HG02763 (cell line): ENCODE data around the gene MARCHF9.
A peak's percentile ranks its signal among the peaks of the same experiment; 100 is the strongest.
"Not testable (repeated sequence)": the region's sequence is repeated elsewhere in the genome, so short reads cannot be mapped to it uniquely, and the experiment has no call there.

ENCODE experiments used
- ATAC-seq: cut with Tn5 transposase; IDR thresholded peaks from one replicate; pipeline ENCODE4 v1.9.1; 2021; ENCODE audit warnings: mild to moderate bottlenecking, moderate library complexity; ENCODE audit not compliant: unreplicated experiment

MARCHF9 gene

DNA sequence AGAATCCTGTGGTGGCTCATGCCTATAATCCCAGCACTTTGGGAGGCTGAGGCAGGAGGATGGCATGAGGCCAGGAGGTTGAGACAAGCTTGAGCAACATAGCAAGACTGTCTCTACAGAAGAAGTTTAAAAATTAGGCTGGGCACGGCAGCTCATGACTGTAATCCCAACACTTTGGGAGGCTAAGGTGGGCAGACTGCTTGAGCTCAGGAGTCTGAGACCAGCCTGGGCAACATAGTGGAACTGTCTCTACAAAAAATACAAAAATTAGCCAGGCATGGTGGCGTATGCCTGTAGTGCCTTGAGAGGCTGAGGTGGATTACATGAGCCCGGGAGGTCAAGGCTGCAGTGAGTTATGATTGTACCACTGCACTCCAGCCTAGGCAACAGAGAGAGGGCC, 13.0 kb downstream of the MARCHF9 start:
- ATAC-seq, result no peak

DNA sequence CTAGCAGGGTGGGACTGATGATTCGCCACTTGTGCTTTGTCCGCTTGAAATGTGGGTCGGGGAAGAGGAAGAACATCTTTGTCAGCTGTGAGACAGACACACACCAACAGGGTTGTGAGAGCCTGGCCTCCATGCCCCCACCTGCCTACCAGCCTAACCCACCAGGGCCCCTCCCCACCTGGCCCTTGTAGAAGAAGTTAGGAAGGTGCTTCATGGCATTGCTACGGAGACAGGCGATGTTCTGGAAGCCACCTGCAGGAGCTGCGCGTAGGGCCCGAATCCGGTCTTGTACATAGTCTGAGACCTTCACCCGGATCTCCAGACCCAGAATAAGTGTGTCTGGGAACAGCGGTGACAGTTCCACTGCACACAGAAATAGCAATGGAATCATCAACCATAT, 14.7 kb downstream of the MARCHF9 start:
- ATAC-seq, result no peak

DNA sequence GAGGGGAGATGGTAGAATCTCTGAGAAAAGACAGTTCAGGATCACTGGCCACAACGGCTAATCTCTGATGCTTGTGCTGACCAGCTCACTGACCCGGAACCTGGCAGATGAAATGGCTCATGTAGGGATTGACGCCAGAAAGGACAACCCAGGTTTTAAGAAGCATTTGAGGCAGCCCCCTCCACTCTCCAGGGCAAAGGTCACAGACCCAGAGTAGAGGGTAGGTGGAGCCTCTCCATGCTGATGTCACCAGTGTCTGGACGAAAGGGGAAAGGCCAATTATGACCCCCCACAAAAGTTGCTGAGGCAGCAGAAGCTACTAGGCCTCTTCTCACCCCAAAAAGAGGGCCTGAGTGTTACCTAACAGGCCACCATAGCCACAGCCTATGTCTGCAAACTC, 15.8 kb downstream of the MARCHF9 start:
- no peak for ATAC-seq

DNA sequence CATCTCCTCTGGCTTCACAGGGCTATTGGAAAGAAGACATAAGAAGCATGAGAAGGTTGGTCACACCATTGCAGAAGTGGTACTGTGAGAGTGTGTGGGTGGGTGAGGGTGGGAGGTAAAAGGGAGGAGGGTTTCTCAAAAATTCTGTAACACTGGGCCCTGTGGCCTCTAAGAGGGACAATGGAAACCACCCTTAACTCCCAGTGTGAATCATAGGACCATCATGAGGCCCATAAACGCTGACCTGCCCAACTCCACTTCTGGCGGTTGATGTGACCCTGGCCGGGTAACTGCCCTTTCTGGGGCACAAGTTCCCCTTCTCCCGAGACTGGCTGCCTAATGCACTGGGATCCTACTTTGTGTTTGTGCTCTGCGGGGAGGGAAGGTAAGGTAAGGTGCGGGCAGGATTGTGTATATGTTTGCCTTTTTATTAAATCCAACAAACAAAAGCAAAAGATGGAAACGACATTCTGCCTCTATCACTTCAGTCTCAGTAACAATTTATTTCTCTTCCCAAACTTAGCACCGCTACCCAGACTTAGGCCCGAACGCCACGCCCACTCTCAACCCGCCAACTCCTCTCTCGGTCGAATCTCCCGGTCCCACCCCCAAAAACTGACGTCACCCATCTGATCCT, 16.5 kb downstream of the MARCHF9 start:
- ATAC-seq, result peak; percentile 67

DNA sequence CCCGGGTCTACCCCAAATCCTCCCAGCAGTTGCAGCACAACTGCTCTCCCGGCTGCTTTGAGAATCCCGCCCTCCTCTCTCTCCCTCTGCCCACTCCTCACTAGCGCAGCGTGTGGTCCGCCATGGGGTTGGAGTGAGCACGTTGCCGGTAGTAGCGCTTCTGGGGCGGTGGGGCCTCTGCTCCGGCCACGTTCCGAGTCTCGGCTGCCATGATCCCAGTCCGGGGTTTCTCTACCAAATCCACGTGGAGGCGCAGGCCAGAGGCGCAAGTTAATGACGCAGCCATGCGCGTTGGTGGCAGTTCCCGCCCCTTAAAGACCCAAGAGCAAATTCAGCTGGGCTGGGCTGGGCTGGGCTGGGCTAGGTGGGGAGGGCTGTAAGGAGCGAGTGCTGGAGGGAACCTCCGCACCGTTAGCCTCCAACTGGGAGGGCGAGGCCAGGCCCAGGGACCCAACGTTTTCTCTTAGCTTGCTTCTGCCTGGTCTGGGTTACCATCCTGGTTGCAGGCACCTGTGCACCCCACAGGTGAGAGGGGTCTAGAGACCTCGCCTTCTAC, 17.0 kb downstream of the MARCHF9 start, which contains the start of gene METTL1:
METTL1 (minus strand) TSS at position 233 of the 556 bp plus-strand sequence; CDS start at position 211, 22 bp downstream.
- peak; percentile 76 for ATAC-seq

DNA sequence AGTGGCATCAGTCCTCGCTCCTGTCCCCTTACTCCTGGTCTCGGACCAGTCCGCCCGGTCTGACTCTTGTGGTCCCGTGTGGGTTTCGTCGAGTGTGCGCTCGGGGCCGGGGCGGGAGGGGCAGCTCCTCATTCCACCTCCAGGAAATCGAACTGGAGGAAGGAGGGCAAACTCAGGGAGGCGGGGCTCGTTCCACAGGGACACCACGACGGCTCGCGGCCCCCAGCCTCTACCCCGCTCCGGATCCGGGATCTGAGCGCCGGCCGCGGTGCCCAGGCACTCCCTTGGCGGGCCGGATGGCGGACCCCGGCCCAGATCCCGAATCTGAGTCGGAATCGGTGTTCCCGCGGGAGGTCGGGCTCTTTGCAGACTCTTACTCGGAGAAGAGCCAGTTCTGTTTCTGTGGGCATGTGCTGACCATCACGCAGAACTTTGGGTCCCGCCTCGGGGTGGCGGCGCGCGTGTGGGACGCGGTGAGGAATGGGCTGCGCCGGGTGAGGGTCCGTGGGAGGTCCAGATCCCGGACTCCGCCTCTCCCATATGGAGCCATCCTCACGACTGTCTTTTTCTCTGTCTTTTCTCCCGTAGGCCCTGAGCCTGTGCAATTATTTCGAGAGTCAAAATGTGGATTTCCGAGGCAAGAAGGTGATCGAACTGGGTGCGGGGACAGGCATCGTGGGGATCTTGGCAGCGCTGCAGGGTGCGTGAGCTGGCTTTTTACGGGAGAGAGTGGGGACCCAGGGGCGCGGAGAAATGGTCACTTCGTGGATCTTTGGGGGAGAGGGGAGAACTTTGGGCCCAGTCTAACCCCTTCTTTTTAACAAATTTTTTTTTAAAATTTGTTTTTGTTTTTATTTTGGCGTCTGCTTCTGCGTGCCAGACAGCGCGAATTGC, 17.8 kb downstream of the MARCHF9 start, which contains the start of gene EEF1AKMT3:
EEF1AKMT3 (plus strand) TSS at position 186 of the 894 bp plus-strand sequence; CDS start at position 297, 111 bp downstream.
- ATAC-seq, result peak; percentile 28

DNA sequence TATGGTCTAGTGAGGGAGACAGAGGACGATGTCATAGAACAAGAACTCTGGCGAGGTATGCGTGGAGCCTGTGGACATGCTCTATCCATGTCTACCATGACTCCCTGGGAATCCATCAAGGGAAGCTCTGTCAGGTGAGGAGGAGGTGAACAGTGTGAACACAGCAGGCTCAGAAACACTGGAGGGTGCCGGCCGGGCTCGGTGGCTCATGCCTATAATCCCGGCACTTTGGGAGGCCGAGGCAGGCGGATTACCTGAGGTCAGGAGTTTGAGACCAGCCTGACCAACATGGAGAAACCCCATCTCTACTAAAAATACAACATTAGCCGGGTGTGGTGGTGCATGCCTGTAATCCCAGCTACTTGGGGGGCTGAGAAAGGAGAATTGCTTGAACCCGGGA, 19.7 kb downstream of the MARCHF9 start:
- ATAC-seq, result not testable (repeated sequence)

DNA sequence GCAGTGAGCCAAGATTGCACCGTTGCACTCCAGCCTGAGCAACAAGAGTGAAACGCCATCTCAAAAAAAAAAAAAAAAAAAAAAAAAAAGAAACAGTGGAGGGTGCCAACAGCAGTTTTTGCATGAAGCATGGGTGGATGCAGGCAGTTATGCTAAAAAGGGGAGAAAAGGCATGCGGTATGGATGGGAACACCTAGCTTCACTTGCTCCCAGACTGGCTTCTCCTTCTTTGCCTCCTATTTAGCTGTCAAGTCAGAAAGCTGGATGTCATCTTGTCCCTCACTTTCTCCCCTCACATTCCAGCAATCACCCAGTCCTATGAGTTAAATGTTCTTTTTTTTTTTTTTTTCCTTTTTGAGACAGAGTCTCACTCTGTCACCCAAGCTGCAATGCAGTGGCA, 20.1 kb downstream of the MARCHF9 start:
- no peak for ATAC-seq

DNA sequence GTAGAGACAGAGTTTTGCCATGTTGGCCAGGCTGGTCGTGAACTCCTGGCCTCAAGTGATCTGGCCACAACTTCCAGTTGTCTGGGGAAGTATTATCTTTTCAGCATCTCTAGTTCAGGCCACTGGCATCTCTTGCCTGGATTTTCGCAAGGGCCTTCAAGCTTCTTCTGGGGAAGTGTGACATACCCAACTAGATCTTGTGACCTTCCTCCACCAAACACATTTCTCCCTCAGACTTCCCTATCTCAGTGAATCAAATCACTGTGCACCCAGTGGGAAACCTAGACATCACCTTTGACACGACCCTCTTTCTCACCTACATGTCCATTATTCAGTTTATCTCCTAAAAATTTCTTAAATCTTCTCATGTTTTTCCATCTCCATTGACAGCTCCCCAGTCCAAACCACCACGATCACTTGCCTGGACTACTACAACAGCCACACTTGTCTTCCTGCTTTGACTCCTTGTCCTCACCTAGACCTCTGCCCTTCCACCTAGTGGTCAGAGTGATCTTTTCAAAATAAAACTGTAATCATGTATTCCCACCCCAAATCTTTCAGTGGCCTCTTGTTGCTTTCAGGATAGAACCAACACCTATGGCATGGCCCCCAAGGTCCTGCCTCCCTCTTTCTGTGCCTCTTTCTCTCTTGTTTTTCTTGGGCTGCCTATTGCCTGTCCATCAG, 20.8 kb downstream of the MARCHF9 start:
- no peak for ATAC-seq

DNA sequence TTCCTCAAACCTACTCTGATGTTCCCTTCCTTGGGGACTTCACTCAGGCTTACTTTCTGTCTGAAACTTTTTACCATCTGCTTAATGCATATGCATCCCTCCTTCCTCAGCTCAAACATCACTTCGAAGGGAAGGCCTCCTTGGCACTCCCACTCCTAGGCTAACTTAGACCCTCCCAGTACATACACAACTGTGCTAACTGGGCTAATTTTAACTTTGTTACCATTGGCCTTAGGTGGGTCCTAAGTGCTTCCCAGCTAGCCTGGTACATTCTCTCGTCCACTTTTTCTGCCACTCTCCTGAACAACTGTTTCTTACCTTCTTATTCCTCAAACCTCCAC, 21.3 kb downstream of the MARCHF9 start:
- no peak for ATAC-seq

DNA sequence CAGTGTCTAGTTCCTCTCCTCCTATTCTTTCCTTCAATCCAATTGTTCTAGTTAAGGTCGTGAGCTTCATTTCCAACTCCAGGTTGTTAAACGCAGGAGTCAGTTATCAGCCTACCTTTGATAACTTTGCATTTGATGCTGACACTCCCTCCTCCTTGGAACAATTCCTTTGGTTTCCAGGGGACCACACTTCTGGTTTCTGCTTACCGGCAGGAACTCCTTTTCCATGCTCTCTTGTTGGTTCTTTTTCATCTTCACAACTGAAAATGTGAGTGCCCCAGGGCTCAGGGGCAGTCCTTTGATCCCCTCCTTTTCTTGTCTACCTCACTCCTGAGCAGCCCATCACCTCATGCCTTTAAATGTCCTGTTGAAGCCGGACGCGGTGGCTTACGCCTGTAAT, 22.5 kb downstream of the MARCHF9 start:
- ATAC-seq, result no peak

DNA sequence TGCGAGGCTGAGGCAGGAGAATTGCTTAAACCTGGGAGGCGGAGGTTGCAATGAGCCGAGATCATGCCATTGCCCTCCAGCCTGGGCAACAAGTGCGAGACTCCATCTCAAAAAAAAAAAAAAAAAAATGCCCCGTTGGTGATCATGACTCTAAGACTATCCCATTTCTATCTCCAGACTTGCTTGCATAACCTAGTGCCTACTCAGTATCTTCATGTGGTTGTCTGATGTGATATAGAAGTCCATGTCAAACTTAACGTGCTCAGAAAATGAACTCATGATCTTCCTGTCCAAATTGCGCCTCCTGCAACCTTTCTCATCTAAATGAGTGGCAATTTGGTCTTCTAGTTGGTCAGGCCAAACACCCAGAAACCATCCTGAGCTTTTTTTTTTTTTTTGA, 23.0 kb downstream of the MARCHF9 start:
- ATAC-seq, result no peak

DNA sequence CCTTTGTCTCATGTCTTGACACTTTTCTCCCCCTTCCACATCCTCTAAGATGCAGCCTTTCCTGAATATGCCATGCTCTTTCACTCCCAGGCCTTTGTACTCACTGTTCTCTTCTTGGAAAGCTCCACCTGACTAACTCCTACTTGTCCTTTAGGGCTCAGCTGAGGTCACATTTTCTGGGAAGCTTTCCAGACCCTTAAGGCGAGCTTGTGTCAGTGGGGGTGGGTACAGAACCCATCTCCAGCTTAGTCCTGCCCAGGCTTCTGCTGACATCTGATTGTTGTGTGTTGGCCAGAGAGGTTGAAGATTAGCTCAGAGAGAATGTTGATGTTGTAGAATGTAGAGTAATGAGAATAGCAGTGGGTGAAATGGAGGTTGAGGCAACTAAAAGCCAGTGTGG, 24.8 kb downstream of the MARCHF9 start:
- no peak for ATAC-seq

DNA sequence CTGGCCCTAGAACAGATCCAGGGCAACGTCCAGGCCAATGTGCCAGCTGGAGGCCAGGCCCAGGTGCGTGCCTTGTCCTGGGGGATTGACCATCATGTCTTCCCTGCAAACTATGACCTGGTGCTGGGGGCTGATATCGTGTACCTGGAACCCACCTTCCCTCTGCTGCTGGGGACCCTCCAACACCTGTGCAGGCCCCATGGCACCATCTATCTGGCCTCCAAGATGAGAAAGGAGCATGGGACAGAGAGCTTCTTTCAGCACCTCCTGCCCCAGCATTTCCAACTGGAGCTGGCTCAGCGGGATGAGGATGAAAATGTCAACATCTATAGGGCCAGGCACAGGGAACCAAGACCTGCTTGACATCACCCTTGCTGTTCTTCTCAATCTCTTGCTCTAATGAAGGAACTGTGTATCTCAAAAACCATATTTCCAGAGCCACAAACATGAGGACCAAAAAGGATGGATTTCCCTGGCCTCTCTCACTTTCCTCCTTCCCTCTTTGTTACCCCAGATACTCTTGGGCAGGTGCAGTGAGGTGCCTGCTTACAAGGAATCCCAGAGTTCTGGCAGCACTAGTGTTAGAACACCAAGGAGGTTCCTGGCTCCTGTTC, 25.5 kb downstream of the MARCHF9 start:
- no peak for ATAC-seq

DNA sequence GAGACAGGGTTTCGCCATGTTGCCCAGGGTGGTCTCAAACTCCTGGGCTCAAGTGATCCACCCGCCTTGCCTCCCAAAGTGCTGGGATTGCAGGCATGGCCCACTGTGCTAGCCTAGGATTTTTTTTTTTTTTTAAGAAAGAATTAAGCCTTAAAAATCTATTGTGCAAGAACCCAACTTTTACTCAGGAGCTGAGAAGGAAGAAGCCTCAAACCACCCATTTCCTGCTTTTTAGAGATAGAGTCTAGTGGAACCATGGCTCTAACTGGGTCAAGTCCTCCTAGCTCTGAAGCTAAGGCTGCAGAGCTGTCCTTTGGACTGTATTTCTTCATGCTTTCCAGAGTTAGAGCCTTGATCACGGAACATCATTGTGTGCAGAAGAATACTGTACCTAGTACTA, 26.3 kb downstream of the MARCHF9 start:
- no peak for ATAC-seq

DNA sequence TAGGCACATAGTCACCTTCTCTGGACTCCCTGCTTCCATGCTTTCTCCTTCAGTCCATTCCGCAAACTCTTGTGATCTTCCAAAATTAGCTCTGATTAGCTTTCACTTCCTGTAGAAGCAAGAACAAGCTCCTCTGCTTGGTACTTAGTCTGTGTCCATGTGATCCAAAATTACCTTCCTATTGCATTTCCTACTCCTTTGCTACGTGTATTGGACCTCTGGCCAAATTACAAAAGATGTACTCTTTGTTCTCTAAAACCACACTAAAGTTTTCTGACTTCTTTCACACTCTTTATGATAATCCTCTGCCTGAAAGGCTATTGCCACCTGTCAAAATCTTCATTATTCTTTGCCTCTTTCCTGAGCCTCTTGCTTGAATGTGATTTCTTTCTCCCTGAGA, 26.9 kb downstream of the MARCHF9 start:
- ATAC-seq, result no peak

DNA sequence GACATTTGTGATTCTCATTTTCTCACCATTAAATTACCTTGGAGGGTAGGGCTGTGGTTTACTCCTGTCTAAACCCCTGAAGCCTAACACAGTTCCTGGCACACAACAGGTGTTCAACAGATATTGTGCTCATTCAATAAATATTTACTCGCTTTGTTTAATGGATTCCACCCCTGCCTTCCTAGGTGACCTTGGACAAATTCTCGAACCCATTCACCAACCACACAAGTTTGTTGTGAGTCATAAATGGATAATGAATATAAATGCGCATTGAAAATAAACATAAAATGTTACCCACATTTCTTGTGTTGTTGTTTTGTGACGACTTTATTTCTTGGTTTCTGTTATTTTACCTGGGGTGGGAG, 27.3 kb downstream of the MARCHF9 start:
- ATAC-seq, result no peak

DNA sequence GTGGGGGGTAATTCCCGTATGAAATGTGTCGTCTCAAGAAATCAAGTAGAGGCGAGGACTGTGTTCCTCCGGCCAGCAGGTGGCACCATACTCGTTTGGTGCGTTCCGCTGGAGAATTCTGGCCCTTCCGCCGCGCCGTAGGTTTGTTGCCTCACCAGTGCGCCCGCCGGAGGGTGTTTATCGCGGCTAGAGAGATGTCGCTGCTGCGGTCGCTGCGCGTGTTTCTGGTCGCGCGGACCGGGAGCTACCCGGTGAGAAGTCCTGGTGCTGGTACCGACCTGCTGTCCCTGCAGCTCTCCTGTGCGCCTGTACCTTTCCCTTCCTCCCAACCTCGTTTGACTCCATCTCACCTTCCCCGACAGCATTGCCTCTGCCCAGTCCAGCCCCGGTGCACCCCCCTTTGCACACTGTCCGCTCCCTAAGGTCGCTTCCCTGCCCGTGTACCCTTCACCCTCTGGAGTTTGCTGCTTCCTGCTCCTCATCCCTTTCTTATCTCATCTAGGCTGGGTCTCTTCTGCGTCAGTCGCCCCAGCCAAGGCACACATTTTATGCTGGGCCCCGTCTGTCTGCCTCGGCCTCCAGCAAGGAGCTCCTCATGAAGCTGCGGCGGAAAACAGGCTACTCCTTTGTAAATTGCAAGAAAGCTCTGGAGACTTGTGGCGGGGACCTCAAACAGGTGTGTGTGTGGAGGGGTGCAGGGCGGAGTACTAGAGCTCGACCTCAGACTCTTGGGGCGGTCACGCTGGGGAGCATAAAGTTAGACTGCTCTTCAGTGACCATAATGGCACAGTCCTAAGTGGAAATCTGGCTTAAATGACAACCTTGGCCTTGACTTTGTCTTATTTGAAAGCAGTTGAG, 27.9 kb downstream of the MARCHF9 start, which contains the start of gene TSFM:
TSFM (plus strand) TSS at position 180 of the 858 bp plus-strand sequence; CDS start at position 195, 15 bp downstream.
- ATAC-seq, result peak; percentile 91

DNA sequence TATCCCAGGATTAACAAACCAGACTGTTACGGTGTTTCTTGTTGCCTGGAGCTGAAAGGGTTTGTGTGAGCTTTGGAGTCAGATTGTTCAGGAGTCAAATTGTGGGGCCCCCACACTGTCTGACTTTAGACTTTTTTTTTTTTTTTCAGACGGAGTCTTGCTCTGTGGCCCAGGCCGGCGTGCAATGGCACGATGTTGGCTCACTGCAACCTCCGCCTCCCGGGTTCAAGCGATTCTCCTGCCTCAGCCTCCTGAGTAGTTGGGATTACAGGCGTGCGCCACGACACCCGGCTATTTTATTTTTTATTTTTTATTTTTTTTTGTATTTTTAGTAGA, 28.5 kb downstream of the MARCHF9 start:
- no peak for ATAC-seq

DNA sequence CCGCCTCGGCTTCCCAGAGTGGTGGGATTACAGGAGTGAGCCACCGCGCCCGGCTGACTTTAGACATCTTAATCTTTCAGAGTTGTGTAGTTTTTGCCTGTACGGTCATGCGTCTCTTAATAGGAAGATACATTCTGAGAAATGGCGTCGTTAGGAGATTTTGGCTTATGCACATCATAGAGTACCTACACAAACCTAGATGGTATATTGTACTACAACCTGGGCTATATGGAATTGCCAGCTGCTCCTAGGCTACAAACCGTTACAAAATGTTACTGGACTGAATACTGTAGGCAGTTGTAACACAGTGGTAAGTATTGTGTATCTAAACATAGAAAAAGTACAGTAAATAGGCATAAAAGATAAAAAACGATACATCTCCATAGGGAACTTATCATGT, 29.0 kb downstream of the MARCHF9 start:
- ATAC-seq, result no peak
